G401.6 (cell line): ENCODE measurements around the gene NUP58.

Source experiments
- FAIRE-seq: peaks from 2 replicates; lab custom pipeline; 2012; peaks lifted over from hg19 to GRCh38; lab: Jason Lieb, UNC

NUP58 gene

GRCh38 chr13:25377244-25377962, 76.0 kb downstream of the NUP58 start:
- no peak for FAIRE-seq

GRCh38 chr13:25378528-25378927, 77.1 kb downstream of the NUP58 start:
- FAIRE-seq, result no peak

- no peak for FAIRE-seq
Measured at GRCh38 chr13:25379011-25379410, 77.6 kb downstream of the NUP58 start.

- no peak for FAIRE-seq
Measured at GRCh38 chr13:25380082-25380481, 78.7 kb downstream of the NUP58 start.

DNA sequence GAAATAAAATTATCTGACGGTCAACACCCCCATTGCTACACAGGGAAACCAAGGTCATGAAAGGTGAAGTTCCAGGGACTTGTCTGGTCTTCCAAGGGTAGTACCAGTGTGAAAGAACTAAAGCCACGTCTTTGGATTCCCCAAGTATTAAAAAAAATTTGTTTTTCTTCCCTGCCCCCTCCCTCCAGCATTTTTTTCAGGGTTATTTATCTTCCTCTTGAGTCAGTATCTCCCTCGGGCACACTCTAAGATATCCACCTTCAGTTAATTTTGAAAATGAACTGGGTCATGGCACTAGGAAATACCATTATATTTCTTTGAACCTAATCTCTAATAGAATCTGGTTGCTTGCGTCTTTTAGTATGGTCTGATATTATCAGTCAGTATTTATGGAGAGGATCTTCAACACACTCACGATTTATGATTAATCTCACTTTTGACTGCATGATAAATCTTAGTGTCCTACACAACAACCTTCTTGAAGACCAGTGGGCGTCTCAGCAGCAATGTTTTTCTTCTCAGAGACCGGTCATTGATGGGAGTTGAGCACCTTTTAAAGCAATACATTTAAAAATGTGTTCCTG, 79.4 kb downstream of the NUP58 start:
- no peak for FAIRE-seq

GRCh38 chr13:25384758-25385410, 83.5 kb downstream of the NUP58 start:
- no peak for FAIRE-seq

DNA sequence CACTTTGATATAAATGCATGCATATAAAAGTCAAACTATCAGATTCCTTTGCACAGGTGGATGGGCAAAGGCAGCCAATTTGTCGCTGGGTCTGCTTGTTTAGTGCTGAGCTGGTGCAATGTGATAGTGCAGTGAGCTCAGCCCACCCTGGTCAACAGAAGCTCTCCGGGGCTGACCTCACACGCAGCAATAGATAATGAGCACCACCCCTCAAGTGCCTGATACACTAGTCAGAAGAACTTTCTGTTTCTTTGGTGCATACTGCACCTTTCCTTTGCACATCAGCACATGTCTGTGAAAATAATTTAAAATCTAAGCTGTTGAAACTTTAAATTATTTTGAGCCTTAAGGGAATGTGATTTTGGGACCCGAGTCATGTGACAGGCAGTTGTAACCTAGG, 90.5 kb downstream of the NUP58 start:
- FAIRE-seq, result no peak
